HG02852 (cell line): ENCODE data around the gene POLE4.

Source experiments
- ATAC-seq: cut with Tn5 transposase; IDR thresholded peaks from one replicate; pipeline ENCODE4 v1.9.1; 2021; ENCODE audit warnings: mild to moderate bottlenecking, moderate library complexity; ENCODE audit not compliant: unreplicated experiment

POLE4 gene

GRCh38 chr2:74985978-74986609 is 27.7 kb downstream of the POLE4 start:
- no peak for ATAC-seq

GRCh38 chr2:74991977-74992376 is 33.5 kb downstream of the POLE4 start:
- ATAC-seq = no peak

DNA sequence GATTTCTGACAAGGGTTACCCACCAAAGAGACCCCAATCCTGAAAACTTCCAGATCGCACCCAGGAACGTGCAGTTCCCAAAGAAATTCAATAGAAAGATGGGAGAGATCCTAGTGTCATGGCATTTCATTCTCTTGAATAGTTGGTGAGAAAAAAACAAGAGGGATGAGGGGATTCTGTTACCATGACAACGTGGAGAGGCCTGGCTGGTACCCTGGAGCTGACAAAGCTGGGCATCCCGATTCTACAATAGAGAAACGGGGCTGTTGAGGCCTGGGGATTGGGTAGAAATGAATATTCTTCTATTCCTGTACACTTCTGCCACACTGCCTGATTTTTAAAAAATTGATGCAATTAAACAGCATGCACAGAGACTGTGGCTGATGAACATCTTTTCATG is 41.0 kb downstream of the POLE4 start:
- no peak for ATAC-seq

GRCh38 chr2:75002007-75002406 is 43.6 kb downstream of the POLE4 start:
- ATAC-seq = no peak

- no peak for ATAC-seq
Observed at GRCh38 chr2:75003276-75003675, 44.8 kb downstream of the POLE4 start.

- no peak for ATAC-seq
Observed at GRCh38 chr2:75003773-75004172, 45.3 kb downstream of the POLE4 start.

DNA sequence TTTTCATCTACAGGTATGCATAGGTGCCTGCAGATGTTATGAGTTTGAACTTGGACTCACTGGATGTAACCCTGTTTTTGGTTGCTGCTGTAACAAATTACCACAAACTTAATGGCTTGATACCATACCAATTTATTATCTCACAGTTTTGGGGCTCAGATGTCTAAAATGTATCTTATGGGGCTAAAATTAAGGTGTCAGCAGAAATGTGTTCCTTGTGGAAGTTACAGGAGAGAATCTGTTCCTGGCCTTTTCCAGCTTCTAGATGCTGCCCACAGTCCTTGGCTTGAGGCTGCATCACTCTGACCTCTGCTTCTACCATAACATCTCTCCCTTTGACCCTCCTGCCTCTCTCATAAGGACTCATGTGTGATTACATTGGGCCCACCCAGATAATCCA is 47.6 kb downstream of the POLE4 start:
- ATAC-seq = no peak

DNA sequence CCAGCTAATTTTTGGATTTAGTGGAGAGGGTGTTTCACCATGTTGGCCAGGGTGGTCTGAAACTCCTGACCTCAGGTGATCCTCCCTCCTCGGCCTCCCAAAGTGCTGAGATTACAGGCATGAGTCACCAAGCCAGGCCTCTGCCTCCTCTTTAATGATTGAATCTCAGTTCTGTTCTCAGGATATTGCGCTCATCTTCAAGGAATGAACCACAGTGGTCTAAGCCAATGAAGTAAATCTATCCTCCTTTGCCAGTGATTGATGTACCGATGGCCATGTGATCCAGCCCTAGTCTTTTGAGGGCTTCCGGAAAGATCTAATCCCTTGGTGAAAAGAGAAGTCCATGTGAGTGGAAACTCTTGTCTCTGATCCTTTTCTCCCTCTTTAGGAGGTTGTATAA is 48.6 kb downstream of the POLE4 start:
- no peak for ATAC-seq

GRCh38 chr2:75007819-75008218 is 49.4 kb downstream of the POLE4 start:
- ATAC-seq = no peak

DNA sequence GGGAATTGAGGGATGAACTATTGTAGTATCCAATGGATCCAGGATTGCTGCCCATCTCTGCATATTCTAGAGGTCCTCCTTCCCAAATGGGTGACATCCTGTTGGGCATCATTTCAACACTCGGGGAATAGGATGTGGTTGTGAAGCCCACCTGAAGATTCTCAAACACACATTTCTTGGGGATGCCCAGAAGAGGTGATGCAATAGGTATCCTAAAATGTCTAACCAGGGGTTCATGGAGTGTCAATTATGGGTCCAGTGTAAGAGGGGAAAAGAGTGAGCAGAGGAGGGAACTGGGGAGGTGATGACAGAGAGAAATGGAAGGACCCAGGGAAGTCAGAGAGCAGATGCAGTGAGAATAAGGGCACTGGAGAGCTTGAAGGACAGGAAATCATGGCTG is 52.1 kb downstream of the POLE4 start:
- ATAC-seq = no peak

DNA sequence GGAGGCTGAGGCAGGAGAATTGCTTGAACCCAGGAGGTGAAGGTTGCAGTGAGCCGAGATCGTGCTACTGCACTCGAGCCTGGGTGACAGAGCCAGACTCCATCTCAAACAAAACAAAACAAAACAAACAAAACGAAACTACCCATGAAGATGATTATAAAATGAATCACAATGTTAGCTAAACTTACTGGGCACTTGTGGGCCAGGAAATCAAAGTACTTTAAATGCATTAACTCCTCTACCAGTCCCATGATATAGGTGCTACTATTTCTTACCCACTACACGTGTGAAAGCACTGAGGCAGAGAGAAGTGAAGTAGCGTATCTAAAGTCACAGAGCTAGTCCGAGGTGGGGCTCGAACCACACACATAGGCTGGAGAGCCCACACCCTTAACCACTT is 53.6 kb downstream of the POLE4 start:
- no peak for ATAC-seq

- no peak for ATAC-seq
Observed at GRCh38 chr2:75018162-75018561, 59.7 kb downstream of the POLE4 start.
